Measurements from ENCODE around the gene DCUN1D1.

The DCUN1D1 gene

GRCh38 chr3:182925944-182926337 lies 54.4 kb downstream of the DCUN1D1 start:
- no peak for DNase-seq

GRCh38 chr3:182925330-182925943 lies 54.9 kb downstream of the DCUN1D1 start:
- no peak for DNase-seq

- DNase-seq, result no peak
Observed at GRCh38 chr3:182921665-182922355, 58.5 kb downstream of the DCUN1D1 start.

GRCh38 chr3:182920515-182921084 lies 59.7 kb downstream of the DCUN1D1 start:
- no peak for DNase-seq

GRCh38 chr3:182919866-182920357 lies 60.4 kb downstream of the DCUN1D1 start:
- no peak for DNase-seq

GRCh38 chr3:182917134-182917533 lies 63.2 kb downstream of the DCUN1D1 start:
- DNase-seq, result no peak

GRCh38 chr3:182914341-182914740 lies 66.0 kb downstream of the DCUN1D1 start:
- no peak for DNase-seq

- DNase-seq, result peak; percentile 83
Observed at GRCh38 chr3:182913889-182914288, 66.4 kb downstream of the DCUN1D1 start.

- DNase-seq, result no peak
Observed at GRCh38 chr3:182912474-182912873, 67.9 kb downstream of the DCUN1D1 start.

GRCh38 chr3:182911782-182912111 lies 68.6 kb downstream of the DCUN1D1 start:
- DNase-seq, result no peak

- DNase-seq, result no peak
Observed at GRCh38 chr3:182910936-182911781, 69.2 kb downstream of the DCUN1D1 start.

GRCh38 chr3:182909318-182910040 lies 70.9 kb downstream of the DCUN1D1 start:
- no peak for DNase-seq

GRCh38 chr3:182908471-182908870 lies 71.9 kb downstream of the DCUN1D1 start:
- no peak for DNase-seq

- DNase-seq, result no peak
Observed at GRCh38 chr3:182906036-182906435, 74.3 kb downstream of the DCUN1D1 start.

GRCh38 chr3:182905623-182906022 lies 74.7 kb downstream of the DCUN1D1 start:
- no peak for DNase-seq

GRCh38 chr3:182904164-182904563 lies 76.2 kb downstream of the DCUN1D1 start:
- DNase-seq, result no peak

- no peak for DNase-seq
Observed at GRCh38 chr3:182902236-182902635, 78.1 kb downstream of the DCUN1D1 start.

GRCh38 chr3:182896553-182896952 lies 83.8 kb downstream of the DCUN1D1 start:
- no peak for DNase-seq

GRCh38 chr3:182895513-182896112 lies 84.7 kb downstream of the DCUN1D1 start:
- no peak for DNase-seq

GRCh38 chr3:182892226-182892625 lies 88.1 kb downstream of the DCUN1D1 start:
- DNase-seq, result no peak

GRCh38 chr3:182891364-182891763 lies 89.0 kb downstream of the DCUN1D1 start:
- DNase-seq, result no peak

- no peak for DNase-seq
Observed at GRCh38 chr3:182889948-182890629, 90.2 kb downstream of the DCUN1D1 start.
